Mucosa of rectum (tissue), 2 donors: ENCODE data around the gene ACRV1.
"Not testable (repeated sequence)": the region's sequence is repeated elsewhere in the genome, so short reads cannot be mapped to it uniquely, and the experiment has no call there.

Experiments
- H3K27ac ChIP-seq, 2 donors: one replicate each; pipeline ENCODE4 v1.7.0; 2013; ENCODE audit warnings: inconsistent platforms in 2 of 2, low read depth in 2 of 2, low read length in 2 of 2
- H3K27me3 ChIP-seq, 2 donors: one replicate each; pipeline ENCODE4 v1.7.0; 2013; ENCODE audit warnings: low read length in 2 of 2; ENCODE audit not compliant: control insufficient read depth in 2 of 2, insufficient read depth in 2 of 2
- H3K36me3 ChIP-seq, 2 donors: one replicate each; pipeline ENCODE4 v1.7.0; 2013; ENCODE audit warnings: low read length in 2 of 2; ENCODE audit not compliant: control insufficient read depth in 2 of 2, insufficient read depth in 2 of 2
- H3K4me1 ChIP-seq, 2 donors: one replicate each; pipeline ENCODE4 v1.7.0; 2013; ENCODE audit warnings: low read length in 2 of 2, mild to moderate bottlenecking in 1 of 2; ENCODE audit not compliant: control insufficient read depth in 2 of 2, insufficient read depth in 2 of 2
- H3K4me3 ChIP-seq, 2 donors: one replicate each; pipeline ENCODE4 v1.7.0; 2013; ENCODE audit warnings: low read length in 2 of 2
- H3K9ac ChIP-seq, 2 donors: one replicate each; pipeline ENCODE4 v1.7.0; 2013; ENCODE audit warnings: low read length in 2 of 2, low read depth in 1 of 2, mild to moderate bottlenecking in 1 of 2
- H3K9me3 ChIP-seq, 2 donors: one replicate each; pipeline ENCODE4 v1.7.0; 2013; ENCODE audit warnings: low read length in 2 of 2; ENCODE audit not compliant: control insufficient read depth in 2 of 2
- donor health status: healthy.
- donor health status: Normal muscosa, but diverticular disease.

ACRV1 gene

GRCh38 chr11:125680747-125681146 lies at the start of gene ACRV1:
Gene ACRV1, minus strand, starts transcription at chr11:125680847. Its CDS starts 67 bp downstream, at chr11:125680780.
- no peaks in the 10 kb centered on the region for H3K9me3 ChIP-seq
- no peak within 1 kb of the TSS for H3K9ac ChIP-seq
- no peak within 1 kb of the TSS for H3K4me3 ChIP-seq
- H3K4me1 ChIP-seq: no peaks in the 10 kb centered on the region
- no peaks in the 10 kb centered on the region for H3K36me3 ChIP-seq
- H3K27me3 ChIP-seq: no peaks in the 10 kb centered on the region
- H3K27ac ChIP-seq: no peak within 1 kb of the TSS

GRCh38 chr11:125728969-125729368 lies 48.3 kb upstream of the ACRV1 start:
- H3K9ac ChIP-seq: no peak overlapping the region
- H3K4me3 ChIP-seq: no peak overlapping the region
- H3K27me3 ChIP-seq: no peaks in the 10 kb centered on the region
- H3K36me3 ChIP-seq: no peaks in the 10 kb centered on the region
- no peaks in the 10 kb centered on the region for H3K4me1 ChIP-seq
- H3K9me3 ChIP-seq: no peaks in the 10 kb centered on the region
- no peak overlapping the region for H3K27ac ChIP-seq

- Histone ChIP-seq H3K27ac (no peak overlapping the region), H3K4me3 (no peak overlapping the region), H3K9ac (no peak overlapping the region), H3K27me3 (no peaks in the 10 kb centered on the region), H3K4me1 (no peaks in the 10 kb centered on the region), H3K9me3 (no peaks in the 10 kb centered on the region), H3K36me3 (no peaks in the 10 kb centered on the region)
Observed at GRCh38 chr11:125724125-125724524, 43.5 kb upstream of the ACRV1 start.

- Histone ChIP-seq H3K27ac (no peak overlapping the region), H3K27me3 (no peaks in the 10 kb centered on the region), H3K4me1 (no peaks in the 10 kb centered on the region), H3K4me3 (no peak overlapping the region), H3K9ac (no peak overlapping the region), H3K9me3 (no peaks in the 10 kb centered on the region), H3K36me3 (no peaks in the 10 kb centered on the region)
Observed at GRCh38 chr11:125720781-125721180, 40.1 kb upstream of the ACRV1 start.

- H3K9ac ChIP-seq, H3K36me3 ChIP-seq, H3K4me3 ChIP-seq, H3K27me3 ChIP-seq, H3K4me1 ChIP-seq, H3K27ac ChIP-seq, H3K9me3 ChIP-seq: not testable (repeated sequence)
Observed at GRCh38 chr11:125704686-125705085, 24.0 kb upstream of the ACRV1 start.

- Histone ChIP-seq H3K27me3 (no peaks in the 10 kb centered on the region), H3K4me3 (no peak overlapping the region), H3K4me1 (no peaks in the 10 kb centered on the region), H3K27ac (no peak overlapping the region), H3K9me3 (no peaks in the 10 kb centered on the region), H3K9ac (no peak overlapping the region), H3K36me3 (no peaks in the 10 kb centered on the region)
Observed at GRCh38 chr11:125701858-125702621, 21.4 kb upstream of the ACRV1 start.

GRCh38 chr11:125701018-125701610 lies 20.5 kb upstream of the ACRV1 start:
- H3K4me1 ChIP-seq: no peaks in the 10 kb centered on the region
- no peaks in the 10 kb centered on the region for H3K36me3 ChIP-seq
- no peak overlapping the region for H3K4me3 ChIP-seq
- no peaks in the 10 kb centered on the region for H3K9me3 ChIP-seq
- H3K27ac ChIP-seq: no peak overlapping the region
- no peaks in the 10 kb centered on the region for H3K27me3 ChIP-seq
- H3K9ac ChIP-seq: no peak overlapping the region

- H3K9ac ChIP-seq: no peak overlapping the region
- no peak overlapping the region for H3K4me3 ChIP-seq
- H3K9me3 ChIP-seq: no peaks in the 10 kb centered on the region
- H3K27me3 ChIP-seq: no peaks in the 10 kb centered on the region
- H3K36me3 ChIP-seq: no peaks in the 10 kb centered on the region
- no peaks in the 10 kb centered on the region for H3K4me1 ChIP-seq
- H3K27ac ChIP-seq: no peak overlapping the region
Observed at GRCh38 chr11:125694951-125695350, 14.3 kb upstream of the ACRV1 start.

- H3K9ac ChIP-seq: no peak overlapping the region
- H3K9me3 ChIP-seq: no peaks in the 10 kb centered on the region
- no peak overlapping the region for H3K27ac ChIP-seq
- no peaks in the 10 kb centered on the region for H3K4me1 ChIP-seq
- H3K36me3 ChIP-seq: no peaks in the 10 kb centered on the region
- no peaks in the 10 kb centered on the region for H3K27me3 ChIP-seq
- no peak overlapping the region for H3K4me3 ChIP-seq
Observed at GRCh38 chr11:125692887-125693286, 12.2 kb upstream of the ACRV1 start.

- H3K4me3 ChIP-seq: no peak overlapping the region
- H3K27me3 ChIP-seq: no peaks in the 10 kb centered on the region
- H3K27ac ChIP-seq: no peak overlapping the region
- H3K36me3 ChIP-seq: no peaks in the 10 kb centered on the region
- no peaks in the 10 kb centered on the region for H3K4me1 ChIP-seq
- no peaks in the 10 kb centered on the region for H3K9me3 ChIP-seq
- no peak overlapping the region for H3K9ac ChIP-seq
Observed at GRCh38 chr11:125690006-125690405, 9.4 kb upstream of the ACRV1 start.
